Gastroesophageal sphincter (tissue), 3 donors: Measurements from ENCODE around the gene UEVLD.

Experiments
- CTCF ChIP-seq, 4 experiments: fragments of 200-600 bp in 2 of 4; fragments of 450-650 bp in 2 of 4; sonication (generic) in 1 of 4; IDR thresholded peaks; one replicate each; pipeline ENCODE4 v1.5.1; 2017 to 2019; ENCODE audit warnings: antibody characterized with exemption in 4 of 4, mild to moderate bottlenecking in 2 of 4, moderate library complexity in 2 of 4
- POLR2AphosphoS5 ChIP-seq: sonication (generic); formaldehyde crosslinking; IDR thresholded peaks from one replicate; pipeline ENCODE4 v1.6.1; 2017; ENCODE audit warnings: antibody characterized with exemption

GRCh38 chr11:18564149-18564548, 24.4 kb downstream of the UEVLD start:
- TF ChIP-seq CTCF (IDR thresholded peaks at IDR 0.05) (no peak), POLR2AphosphoS5 (no peak)
